ENCODE data around the gene NKAIN4.

DNA sequence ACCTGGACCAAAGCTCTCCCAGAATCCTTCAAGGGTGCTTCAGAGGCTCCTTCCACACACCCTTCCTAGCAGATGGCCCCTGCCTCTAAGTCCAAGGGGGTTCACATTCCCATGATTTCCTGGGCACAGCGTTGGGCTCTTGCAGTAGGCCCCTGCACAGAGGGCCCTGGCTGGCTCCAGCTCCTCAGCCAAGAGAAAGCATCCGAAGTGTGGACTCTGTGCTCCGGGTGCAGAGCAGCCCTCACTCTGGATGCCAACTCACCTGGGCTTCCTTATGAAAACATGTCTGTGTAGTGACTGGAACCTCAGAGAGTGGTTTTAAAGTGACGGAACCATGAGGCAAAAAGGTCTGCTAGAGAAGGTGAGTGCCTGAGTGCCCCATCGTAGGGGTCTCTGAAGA, 49.9 kb downstream of the NKAIN4 start:
- TF ChIP-seq EZH2phosphoT487 (IDR thresholded peaks at IDR 0.05; ENCODE audit: low read length): no peak
- TF ChIP-seq, protein P1, sequence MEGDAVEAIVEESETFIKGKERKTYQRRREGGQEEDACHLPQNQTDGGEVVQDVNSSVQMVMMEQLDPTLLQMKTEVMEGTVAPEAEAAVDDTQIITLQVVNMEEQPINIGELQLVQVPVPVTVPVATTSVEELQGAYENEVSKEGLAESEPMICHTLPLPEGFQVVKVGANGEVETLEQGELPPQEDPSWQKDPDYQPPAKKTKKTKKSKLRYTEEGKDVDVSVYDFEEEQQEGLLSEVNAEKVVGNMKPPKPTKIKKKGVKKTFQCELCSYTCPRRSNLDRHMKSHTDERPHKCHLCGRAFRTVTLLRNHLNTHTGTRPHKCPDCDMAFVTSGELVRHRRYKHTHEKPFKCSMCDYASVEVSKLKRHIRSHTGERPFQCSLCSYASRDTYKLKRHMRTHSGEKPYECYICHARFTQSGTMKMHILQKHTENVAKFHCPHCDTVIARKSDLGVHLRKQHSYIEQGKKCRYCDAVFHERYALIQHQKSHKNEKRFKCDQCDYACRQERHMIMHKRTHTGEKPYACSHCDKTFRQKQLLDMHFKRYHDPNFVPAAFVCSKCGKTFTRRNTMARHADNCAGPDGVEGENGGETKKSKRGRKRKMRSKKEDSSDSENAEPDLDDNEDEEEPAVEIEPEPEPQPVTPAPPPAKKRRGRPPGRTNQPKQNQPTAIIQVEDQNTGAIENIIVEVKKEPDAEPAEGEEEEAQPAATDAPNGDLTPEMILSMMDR (IDR thresholded peaks at IDR 0.05; ENCODE audit: low read length): no peak
- no peak for TF ChIP-seq EZH2 (optimal IDR thresholded peaks at IDR 0.05; ENCODE audit: low read depth, low read length)
